Activated T-cell treated with anti-CD3 and anti-CD28 coated beads for 24 hours (primary cell): Measurements from ENCODE around the gene GAL.

ENCODE experiments used
- DNase-seq: peaks from one replicate; pipeline ENCODE4 v3.0.0-alpha.2; 2020; ENCODE audit warnings: low read depth

The GAL gene

DNA sequence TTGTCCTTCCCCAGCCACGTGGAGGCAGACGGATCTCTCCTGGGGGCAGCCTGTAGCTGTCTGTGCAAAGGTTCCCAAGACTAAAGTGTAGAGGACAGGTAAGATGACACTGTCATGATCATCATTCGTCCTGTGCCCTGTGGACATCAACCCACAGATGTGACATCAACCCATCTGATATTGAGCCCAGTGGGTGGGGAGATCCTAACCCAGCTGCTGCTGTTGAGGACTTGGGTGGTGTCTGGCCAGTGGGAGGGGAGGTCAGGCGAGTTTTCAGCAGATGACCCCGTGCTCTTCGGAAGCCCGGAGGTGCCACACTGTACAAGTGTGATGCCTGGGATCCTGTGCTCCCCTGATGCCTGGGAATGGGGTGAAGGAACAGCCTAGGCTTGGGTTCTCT lies 1.2 kb upstream of the GAL start:
- DNase-seq = no peak

DNA sequence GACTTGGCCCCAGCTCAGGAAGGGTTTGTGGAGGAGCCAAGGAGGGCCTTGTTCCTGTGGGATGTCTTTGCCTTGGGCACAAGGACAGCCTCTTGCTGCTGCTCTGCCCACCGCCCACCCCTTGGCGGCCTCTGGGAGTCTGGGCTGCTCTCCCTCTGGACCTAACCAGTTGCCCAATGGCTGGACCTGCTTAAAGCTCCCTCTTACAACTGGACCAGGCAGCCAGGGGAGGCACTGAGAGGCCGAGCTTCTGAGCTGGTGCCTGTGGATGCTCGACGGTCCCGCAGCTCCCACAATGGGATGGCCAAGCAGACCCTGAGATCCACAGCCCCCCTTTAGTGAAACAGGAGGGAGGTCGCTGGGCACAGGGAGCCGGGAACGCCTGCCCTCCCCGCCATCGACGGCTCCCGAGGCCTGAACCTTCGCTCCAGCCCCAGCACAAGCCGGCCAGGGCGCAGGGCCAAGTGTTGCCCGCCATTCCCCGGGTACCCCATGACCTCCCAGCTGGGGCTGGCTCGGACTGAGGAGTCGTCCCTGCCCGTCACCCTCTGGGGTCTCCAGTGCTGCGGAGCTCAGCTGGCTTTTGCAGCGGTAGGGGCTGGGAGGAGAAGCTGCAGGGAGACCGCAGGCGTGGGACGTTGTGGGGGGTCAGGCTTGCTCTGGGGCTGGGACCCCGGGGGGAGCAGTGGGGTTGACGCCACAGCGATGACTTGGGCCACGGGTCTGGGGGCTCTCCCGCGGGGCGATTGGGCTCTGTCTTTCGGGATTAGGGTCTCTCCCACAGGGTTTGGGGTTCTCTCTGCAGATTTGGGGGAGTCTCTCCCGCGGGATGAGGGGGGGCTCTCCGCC lies 584 bp upstream of the GAL start:
- DNase-seq = no peak

DNA sequence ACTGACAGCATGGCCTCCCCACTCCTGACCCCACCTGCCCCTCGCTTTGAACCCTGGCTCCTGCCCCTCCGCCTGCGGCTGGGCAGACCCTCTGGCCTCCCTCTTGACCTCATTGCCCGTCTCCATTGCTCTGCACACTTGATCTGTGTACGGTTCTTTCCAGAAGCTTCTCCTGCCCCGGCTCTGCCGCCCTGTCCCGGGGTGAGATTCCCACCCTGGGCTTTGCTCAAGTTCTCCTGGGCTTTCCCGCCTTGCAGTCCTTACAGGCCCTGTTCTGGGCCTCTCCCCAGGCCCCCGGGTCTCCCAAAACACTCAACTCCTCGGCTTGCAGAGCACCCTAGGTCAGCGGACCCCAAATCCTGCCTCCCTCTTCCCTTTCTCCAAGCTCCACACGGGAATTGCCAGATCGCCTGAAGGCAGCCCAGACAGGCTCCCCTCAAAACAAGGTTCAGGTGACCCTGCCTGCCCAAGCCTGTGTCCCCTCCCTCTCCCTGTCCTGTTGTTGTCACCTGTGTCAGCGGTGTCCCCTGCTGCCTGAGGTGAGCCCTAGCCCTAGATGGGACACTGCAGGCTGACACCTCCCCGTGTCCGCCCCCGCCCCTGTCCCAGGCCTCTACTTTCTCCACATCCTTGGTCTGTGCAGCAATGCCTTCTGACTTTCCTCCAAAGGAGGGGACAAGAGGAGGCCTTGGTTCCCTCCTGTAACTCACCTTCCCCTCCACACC lies 1.5 kb downstream of the GAL start:
- no peak for DNase-seq

DNA sequence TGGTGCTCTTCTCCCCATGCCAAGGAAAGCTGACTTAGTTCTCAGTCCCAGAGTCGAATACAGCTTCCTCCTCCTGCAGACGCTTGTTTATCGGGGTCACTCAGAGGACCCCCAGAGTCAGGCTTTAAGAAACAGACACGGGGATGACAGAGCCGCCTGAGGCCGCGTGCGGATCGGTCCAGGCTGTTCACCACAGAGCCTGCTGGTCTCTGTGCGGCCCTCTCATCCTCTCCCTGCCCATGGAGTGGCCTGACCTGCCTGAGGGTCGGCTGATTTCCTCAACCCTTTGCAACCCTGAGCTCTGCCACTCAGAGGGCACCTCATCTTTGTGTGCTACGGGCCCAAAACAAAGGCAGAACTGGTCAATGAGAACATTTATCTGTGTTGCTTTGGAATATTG lies 2.1 kb downstream of the GAL start:
- DNase-seq = no peak

DNA sequence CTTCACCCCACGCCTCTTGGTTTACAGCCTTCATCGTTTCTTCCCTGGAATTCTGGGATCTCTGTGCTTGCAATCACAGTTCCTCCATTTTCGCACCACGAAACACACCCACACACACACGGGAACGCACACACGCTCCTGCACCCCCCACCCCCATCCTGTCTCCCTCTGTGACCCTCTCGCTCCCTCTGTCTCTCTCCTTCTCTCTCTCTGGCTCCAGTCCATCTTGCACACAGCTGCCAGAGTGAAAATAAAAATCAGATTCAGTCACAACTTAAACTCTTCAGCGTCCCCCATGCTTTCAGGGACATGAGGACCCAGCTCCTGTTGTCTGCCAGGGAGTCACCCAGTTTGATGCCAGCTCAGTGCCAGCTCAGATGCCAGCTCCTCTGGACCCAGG lies 3.0 kb downstream of the GAL start:
- DNase-seq = no peak

DNA sequence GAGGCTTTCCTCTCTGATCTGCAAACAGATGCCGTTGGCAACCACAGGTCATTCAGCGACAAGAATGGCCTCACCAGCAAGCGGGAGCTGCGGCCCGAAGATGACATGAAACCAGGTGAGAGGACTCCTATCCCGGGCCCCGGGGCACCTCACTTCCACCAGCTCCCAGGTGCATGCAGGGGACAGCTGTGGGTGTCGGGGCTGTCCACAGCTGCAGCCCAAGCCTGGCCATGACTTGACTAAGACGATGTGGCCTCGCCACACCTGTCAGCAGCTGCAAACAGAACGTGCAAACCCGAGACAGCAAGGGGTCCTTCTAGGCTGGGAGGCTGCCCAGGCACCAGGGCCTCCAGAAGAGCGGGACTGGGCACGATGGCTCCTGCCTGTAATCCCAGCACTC lies 3.6 kb downstream of the GAL start:
- DNase-seq = no peak

DNA sequence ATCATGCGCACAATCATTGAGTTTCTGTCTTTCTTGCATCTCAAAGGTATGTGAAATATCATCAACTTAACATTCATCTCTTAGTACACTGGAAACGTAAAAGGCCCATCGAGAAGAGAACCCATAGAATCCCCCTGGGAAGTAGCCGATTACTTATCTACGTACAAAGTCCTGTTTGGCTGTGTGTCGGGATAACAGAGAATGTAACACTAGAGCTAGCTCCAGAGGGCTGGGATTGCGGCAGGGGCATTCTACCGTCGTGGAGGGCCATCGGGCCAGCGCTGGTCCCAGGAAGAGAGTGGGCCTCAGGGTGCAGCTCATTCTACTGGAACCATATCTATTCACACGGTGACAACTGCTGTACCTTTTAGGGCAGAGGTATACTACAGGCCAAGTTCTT lies 4.5 kb downstream of the GAL start:
- DNase-seq = no peak

DNA sequence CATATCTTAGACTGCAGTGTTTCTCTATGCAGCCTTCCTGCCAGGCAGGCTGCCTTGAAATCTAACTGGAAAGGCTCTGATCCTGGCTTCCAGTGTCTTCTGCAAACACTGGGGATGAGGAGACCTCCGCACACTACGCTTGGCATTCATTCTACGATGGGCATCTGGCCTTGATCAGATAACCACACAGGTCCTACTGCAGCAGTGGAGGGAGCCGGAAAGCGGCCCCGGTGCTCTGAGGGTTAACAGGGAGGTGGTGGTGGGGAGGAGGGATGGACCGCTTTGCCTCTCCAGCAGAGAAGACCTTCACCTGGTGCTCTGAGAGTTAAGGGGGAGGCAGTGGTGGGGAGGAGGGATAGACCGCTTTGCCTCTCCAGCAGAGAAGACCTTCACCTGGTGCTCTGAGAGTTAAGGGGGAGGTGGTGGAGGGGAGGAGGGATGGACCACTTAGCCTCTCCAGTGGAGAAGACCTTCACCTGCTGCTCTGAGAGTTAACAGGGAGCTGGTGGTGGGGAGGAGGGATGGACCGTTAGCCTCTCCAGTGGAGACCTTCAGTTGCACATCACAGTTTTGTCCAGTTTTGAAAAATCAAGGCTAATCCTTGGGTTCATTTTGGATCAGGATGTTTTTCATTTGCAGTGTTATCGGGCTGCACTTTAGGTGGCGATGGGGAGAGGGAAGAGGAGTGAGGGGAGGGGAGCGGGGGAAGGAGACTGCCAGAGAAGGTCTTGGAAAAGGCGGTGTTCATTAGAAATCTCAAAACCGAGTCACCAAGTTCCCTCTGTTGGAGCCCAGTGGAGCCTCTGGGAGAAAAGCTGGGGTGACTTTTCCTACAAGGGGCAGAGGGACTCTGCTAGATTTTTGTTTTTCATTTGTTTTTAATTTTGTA lies 5.6 kb downstream of the GAL start:
- no peak for DNase-seq

DNA sequence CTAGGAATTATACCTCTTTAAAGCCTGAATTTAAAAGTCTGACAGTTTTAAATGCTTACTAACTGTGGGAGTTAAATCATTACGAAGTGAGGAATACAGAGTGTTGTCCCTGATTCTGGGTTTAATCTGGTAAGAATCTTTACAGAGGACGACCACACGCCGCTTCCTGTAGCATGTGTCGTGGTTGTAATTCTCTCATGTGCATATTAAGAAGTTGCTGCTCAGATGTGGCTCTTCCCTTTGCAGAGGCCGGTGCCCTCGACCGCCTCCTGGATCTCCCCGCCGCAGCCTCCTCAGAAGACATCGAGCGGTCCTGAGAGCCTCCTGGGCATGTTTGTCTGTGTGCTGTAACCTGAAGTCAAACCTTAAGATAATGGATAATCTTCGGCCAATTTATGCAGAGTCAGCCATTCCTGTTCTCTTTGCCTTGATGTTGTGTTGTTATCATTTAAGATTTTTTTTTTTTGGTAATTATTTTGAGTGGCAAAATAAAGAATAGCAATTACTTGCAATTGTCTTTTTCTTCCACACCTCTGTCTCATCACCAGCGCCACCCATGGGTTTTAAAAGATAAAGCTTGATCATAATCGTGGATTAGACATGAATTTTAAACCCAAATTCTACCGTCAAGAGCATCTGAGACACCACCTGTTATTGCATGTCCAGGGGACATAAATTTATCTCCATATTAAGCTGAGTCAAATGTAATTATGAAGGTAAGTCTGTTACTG lies 6.5 kb downstream of the GAL start:
- DNase-seq = no peak

DNA sequence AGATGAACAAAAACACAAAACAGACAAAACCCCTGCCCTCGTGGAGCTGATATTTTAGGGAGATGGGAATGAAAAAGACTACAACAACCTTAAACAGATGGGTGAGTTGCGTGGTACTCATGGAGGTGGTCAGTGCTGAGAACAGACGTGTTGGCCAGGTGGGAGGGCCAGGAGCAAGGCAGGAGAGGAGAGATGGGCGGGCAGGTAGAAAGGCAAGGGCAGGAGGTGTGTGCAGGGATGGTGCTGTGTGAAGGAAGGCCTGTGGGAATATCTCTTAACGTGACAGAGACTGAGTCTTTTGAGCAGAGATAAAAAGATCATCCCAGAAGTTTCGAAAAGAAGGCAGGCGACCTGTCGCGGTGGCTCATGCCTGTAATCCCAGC lies 7.0 kb downstream of the GAL start:
- DNase-seq = no peak

DNA sequence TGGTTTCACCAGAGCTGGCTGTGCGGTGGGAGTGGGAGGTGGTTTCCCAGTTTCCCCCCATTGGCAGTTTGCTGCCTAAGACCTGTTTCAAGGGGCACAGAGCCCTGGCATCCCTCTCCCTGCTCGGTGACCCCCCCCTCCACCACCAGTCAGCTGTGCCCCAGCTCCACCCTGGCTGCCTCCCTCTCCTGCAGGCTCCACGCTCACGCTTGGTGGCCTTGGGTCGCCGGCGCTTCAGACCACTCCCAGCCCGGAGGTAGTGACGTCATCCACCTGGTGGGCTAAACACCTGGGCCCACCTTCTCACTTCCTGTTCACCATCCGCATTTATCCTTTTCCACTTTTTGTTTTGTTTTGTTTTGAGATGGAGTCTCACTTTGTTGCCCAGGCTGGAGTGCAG lies 7.8 kb downstream of the GAL start:
- no peak for DNase-seq

DNA sequence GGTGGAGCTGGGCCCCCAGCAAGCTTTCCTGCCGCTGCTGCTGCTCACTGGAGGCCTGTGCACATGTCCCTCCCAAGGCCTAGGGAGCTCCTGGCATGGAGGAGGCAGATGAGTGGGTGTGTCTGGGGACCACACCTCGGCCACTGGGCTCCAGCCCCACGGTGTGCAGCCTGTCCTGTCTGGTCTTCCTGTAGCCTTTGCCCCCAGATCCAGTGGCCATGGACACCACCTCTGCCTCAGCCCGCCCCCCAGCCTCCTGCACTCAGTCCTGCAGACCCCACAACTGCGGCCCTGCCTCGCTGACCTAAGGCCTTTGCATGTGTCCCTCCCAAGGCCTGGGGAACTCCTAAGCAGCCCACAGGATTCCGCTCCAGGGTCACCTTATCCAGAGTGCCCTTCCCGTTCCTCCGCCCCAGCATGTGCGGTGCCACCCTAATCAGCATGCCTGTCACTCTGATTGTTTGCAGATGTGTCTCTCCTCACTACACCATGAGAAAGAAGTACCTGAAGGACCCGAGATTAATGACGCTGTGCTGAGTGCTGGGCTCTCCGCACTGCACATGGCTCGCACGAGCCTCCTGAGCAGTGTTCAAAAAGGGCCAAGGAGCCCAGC lies 8.6 kb downstream of the GAL start:
- DNase-seq = no peak

DNA sequence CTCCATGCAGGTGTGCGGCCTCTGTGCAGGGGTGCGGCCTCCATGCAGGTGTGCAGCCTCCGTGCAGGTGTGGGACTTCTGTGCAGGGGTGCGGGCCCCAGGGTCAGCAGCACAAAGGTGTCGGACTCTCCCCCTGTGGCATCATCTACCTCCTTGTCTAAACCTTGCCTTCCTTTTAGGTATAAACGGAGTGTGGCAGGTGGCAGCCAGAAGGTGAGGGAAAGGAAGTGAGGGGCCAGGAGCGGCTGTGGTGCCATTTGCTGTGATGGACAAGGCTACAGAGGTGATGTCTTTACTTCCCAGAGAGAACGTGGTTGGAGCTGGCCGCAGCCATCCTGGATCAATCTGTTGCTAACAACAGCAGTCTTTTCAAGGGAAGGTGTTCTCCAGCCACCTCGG lies 9.1 kb downstream of the GAL start:
- DNase-seq = no peak

DNA sequence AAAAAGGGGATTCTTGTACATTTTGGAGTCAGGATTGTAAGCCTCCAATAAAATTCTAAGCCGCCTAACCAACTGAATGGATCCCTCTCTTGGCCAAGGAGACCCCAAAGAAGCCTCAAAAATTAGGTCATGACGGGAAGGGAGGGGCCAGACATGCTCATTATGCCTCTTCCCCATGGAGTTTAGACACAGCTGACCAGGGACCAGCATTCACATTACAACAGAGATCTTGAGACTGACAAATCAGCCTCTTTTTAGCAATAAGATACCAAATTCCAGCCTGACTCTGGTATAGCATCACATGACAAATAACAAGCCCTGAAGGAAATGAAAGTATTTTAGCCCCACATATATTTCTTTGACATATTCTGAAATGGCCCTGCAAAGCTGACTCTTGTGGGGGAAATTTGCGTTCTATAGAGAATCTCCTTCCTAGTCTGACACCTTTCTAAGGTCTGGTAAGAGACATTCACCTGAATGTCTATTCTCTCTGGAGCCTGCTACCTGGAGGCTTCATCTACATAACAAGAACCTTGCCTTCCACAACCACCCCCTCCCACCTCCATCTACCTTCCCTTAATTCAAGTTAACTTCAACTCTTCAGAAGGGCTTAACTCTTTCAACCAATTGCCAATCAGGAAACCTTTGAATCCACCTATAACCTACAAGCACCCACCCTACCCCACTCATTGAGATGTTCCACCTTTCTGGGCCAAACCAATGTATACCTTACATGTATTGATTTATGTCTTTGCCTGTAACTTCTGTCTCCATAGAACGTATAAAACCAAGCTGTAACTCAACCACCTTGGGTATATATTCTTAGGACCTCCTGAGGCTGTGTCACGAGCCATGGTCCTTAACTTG lies 10.3 kb downstream of the GAL start:
- no peak for DNase-seq

DNA sequence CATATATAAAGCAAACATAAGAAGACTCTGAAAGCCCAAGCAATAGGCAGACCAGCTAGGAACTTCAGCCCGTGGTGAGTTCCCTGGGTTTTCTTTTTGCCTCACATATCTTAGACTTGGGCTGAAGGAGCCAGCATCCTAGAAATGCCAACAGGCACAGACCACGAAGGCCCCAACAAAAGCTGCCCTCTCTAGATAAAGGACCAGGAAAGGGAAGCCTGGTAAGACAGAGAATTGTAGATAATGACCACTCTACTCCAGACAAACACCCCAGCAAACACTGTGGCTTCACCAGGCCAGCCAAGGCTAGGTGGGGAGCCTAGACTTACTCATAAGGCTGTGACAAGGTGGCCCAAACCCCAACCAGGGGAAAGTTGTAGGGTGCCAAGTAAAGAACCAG lies 11.2 kb downstream of the GAL start:
- no peak for DNase-seq

DNA sequence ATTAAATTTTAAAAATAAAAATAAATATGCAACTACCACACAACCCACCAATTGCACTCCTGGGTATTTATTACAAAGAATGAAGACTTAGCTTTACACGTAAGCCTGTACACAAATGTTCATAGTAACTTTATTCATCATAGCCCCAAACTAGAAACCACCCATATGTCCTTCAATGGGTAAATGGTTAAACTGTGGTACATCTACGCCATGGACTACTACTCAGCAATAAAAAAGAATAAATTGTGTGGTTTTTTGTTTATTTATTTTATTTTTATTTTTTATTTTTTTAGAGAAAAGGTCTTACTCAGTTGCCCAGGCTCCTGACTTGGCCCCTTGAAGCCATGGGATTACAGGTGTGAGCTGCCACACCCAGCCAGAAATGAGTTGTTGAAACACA lies 14.6 kb downstream of the GAL start:
- no peak for DNase-seq

DNA sequence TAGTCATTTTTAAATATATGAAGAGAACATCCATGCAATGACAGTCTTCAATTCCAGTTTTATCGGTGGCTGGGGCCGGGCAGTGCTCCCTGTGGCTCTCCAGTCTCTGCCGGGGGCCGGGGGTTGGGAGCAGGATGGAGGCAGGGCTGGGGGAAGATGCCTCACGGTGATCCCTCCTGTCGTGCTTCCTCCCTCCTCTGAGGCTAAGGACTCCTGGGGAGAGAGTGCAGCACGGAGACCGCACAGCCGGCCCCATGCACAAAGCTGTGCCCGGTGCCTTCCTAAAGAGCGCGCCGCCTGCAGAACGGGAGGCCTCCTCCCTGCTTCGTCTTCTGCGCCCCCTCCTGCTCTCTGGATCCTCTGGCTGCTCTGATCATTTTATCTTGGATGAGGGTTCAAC lies 20.5 kb downstream of the GAL start:
- no peak for DNase-seq

DNA sequence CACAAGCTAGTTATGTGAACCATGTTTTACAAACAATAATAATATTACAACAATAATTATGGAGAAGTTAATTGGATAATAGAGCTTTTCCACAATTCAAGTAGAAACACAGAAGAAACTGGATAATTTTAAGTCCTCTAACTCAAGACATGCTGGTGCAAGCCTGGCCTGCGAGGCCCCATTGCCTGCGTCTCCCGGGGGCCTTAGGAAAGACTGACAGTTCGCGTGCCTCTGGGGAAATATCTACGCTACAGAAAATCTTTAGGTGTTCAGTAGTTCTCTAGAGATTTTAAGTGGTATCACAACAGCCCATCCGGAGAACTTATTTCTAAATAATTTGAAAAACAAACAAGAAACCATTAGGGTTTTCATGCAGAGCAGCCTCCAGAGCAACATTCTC lies 23.2 kb downstream of the GAL start:
- no peak for DNase-seq

DNA sequence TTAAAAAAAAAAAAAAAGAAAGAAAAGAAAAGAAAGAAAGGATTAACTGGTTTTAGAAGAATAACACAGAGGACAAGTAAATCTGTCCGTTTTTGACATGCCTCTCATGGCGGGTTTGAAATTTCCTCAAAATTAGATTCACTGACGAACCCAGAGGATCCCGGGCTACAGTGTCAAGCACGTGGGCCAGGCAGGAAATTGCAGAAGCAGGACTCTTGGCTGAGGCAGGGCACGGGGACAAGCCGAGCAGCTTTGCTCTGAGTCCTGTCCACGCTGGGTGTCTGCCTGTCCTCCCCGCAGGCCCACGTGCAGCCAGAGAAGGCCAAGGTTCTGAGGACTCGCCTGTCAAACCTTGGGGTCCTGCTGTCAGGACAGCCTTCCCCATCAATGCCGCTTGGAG lies 24.7 kb downstream of the GAL start:
- DNase-seq = no peak

DNA sequence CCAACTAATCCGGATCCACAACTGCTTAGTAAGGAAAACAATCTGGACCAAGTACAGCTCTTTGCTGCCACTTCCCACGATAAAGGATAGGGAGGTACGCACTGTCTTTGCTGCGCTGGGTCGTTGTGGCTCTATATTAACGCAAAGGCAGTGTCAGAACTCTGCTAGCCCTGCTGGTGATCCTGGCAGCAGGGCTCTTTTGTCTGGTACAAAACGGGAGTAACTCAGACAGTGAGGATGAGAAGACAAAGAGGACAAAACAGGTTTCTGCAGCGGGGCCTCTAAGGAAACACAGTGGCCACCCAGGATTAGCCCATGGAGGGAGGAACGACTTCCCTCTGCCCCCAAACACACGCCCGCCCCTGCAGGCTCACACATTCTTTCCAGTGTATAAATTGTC lies 26.1 kb downstream of the GAL start:
- no peak for DNase-seq

DNA sequence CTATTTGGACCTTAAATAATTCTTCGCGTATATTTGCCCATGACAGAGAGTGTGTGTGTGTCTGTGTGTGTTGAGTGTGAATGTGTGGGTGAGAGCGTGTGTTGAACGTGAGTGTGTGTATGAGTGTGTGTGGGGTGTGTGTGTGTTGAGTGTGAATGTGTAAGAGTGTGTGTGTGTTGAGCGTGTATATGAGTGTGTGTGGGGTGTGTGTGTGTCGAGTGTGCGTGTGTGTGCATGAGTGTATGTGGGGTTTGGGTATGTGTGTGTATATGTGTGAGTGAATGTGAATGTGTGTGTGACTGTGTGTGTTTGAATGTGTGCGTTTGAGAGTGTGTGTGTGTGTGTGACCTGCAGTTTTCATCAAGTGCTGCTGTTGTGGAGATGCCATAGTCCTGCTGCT lies 26.8 kb downstream of the GAL start:
- no peak for DNase-seq
